AG09319 (cell line): ENCODE measurements around the gene MED8.

Source experiments
- DNase-seq: peaks from one replicate; pipeline ENCODE4 v3.0.0-alpha.2; 2010; ENCODE audit warnings: low read depth; ENCODE audit errors: extremely low read depth
- CTCF ChIP-seq: IDR thresholded peaks from 2 replicates; pipeline ENCODE4 v1.5.1; 2011; ENCODE audit warnings: low read depth, mild to moderate bottlenecking, inconsistent platforms, low read length, moderate library complexity

Gene MED8

GRCh38 chr1:43339584-43340232 is 49.9 kb downstream of the MED8 start:
- DNase-seq, result no peak
- no peak for TF ChIP-seq CTCF

DNA sequence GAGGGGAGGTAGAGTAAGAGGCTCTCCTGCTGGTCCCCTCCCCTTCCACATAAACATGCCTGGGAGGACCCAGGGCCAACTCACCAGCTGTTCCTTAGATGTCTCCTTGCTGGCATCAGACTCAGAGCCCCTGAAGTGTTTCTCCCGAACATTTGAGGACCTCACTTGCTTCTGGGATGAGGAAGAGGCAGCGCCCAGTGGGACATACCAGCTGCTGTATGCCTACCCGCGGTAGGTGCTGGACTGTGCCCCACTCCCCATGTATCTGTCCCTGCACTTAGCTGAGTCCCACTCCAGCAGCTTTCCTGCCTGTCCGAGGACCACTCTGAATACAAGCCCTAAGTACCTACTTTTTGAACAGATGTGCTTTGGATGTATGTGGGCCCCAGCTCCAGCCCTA is 51.6 kb downstream of the MED8 start:
- TF ChIP-seq CTCF, result no peak
- DNase-seq, result no peak

DNA sequence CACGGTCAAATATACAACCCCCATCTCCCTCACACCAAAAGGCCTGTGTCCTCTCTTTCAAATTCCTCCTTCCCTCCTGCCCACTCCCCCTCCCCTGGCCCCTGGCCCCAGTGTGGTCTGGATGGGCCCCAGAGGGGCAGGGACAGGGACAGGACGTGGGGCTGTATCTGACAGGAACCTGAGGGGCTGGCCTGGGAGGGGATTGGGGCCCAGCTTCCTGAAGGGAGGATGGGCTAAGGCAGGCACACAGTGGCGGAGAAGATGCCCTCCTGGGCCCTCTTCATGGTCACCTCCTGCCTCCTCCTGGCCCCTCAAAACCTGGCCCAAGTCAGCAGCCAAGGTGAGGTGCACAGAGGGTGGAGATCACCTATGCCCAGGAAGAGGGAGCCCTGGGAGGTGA is 52.0 kb downstream of the MED8 start, which contains the start of gene MPL:
Gene MPL (plus strand): TSS at position 231 of the 400 bp plus-strand sequence. CDS start 31 bp downstream, at position 262.
- DNase-seq, result no peak
- no peak for TF ChIP-seq CTCF

DNA sequence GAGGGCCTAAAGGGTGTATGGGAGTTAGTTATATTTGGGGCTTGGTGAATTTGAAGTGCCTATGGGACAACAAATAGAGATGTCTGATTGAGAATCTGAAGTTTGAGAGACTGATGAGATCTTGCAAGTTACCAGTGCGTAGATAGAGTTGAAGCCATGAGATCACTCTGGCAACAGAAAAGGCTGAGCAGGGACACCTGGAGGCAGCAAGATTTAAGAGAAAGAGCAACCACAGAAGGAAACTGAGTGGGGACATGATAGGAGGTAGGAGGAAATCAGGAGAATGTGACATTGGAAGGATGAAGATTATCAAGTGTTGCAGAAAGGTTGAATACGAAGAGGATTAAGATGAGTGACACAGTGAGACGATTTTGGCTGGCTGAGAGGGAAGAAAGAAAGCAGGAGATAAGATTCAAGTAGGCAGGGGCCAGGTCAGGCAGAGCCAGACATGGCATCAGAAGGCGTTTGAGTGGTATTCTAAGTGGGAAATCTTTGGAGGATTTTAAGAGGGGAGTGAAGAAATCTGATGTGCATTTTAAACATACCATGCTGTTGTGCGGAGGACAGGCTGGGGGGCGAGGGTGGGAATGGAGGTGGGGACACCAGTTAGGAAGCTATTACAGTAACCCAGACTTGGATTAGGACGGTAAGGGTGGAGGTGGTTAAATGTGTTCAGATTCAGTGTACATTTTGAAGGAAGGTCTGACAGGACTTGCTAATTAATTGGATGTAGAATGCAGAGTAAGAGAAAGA is 55.0 kb downstream of the MED8 start:
- no peak for DNase-seq
- TF ChIP-seq CTCF, result no peak
